Measurements from ENCODE around the gene TSC2. TPM values are rescaled to one million over a fixed set of nuclear protein-coding genes. Genes with fewer than 3 reads are reported as not detected.
"Not testable (repeated sequence)": the region's sequence is repeated elsewhere in the genome, so short reads cannot be mapped to it uniquely, and the experiment has no call there.

Gene TSC2
- total RNA-seq, 4 donors from 2014 or later = 75.4 to 507 (median 111) TPM

- Histone ChIP-seq H3K9me3 (no peaks in the 10 kb centered on the region), H3K4me3 (peak overlapping the region in 2 of 4 donors; percentile 9 to 83), H3K36me3 (peaks cover 0 to 6% (median 0%) of the 10 kb centered on the region in 3 donors), H3K4me1 (peaks cover 0 to 85% (median 50%) of the 10 kb centered on the region in 4 donors), H3K27ac (peak overlapping the region; percentile 19 to 100 (median 94)), H3K27me3 (no peaks in the 10 kb centered on the region)
- no peak for DNase-seq (ENCODE audit: low spot score in 2 of 2)
- 74 to 90% methylated on average over 7 to 10 of the region's 11 CpGs for WGBS, 2 donors
- TF ChIP-seq POLR2A (IDR thresholded peaks at IDR 0.05) (no peak), EP300 (IDR thresholded peaks at IDR 0.05) (no peak), CTCF (IDR thresholded peaks at IDR 0.05) (no peak)
Measured at GRCh38 chr16:2030036-2030435, 17.7 kb upstream of the TSC2 start.

- Histone ChIP-seq H3K27ac (peak overlapping the region in 3 of 4 donors; percentile 93 to 100 (median 94)), H3K9me3 (no peaks in the 10 kb centered on the region), H3K4me1 (peaks cover 0 to 93% (median 59%) of the 10 kb centered on the region in 4 donors), H3K27me3 (no peaks in the 10 kb centered on the region), H3K36me3 (peaks cover 0 to 6% (median 0%) of the 10 kb centered on the region in 3 donors), H3K4me3 (no peak overlapping the region)
- TF ChIP-seq CTCF (IDR thresholded peaks at IDR 0.05) = no peak
- no peak for TF ChIP-seq POLR2A (IDR thresholded peaks at IDR 0.05)
- no peak for TF ChIP-seq EP300 (IDR thresholded peaks at IDR 0.05)
- no peak for DNase-seq (ENCODE audit: low spot score in 2 of 2)
- WGBS, 2 donors = 64 to 68% methylated on average over 11 of the region's 11 CpGs
Measured at GRCh38 chr16:2031081-2031577, 16.7 kb upstream of the TSC2 start.

GRCh38 chr16:2032285-2033056 is 15.3 kb upstream of the TSC2 start:
- Histone ChIP-seq H3K4me1 (peaks cover 0 to 95% (median 67%) of the 10 kb centered on the region in 4 donors), H3K4me3 (peak overlapping the region; percentile 8 to 47 (median 41)), H3K27ac (peak overlapping the region; percentile 71 to 100 (median 94)), H3K36me3 (peaks cover 0 to 6% (median 0%) of the 10 kb centered on the region in 3 donors), H3K27me3 (no peaks in the 10 kb centered on the region), H3K9me3 (no peaks in the 10 kb centered on the region)
- DNase-seq (ENCODE audit: low spot score in 2 of 2) = no peak
- TF ChIP-seq POLR2A (IDR thresholded peaks at IDR 0.05) (peak in 1 of 2 donors; percentile 20), EP300 (IDR thresholded peaks at IDR 0.05) (peak in 1 of 2 donors; percentile 50), CTCF (IDR thresholded peaks at IDR 0.05) (no peak)
- 26 to 27% methylated on average over 8 to 14 of the region's 15 CpGs for WGBS, 2 donors

- Histone ChIP-seq H3K4me3 (peak overlapping the region; percentile 8 to 47 (median 41)), H3K4me1 (peaks cover 0 to 95% (median 69%) of the 10 kb centered on the region in 4 donors), H3K27ac (peak overlapping the region; percentile 71 to 100 (median 94)), H3K9me3 (no peaks in the 10 kb centered on the region), H3K36me3 (peaks cover 0 to 6% (median 0%) of the 10 kb centered on the region in 3 donors), H3K27me3 (no peaks in the 10 kb centered on the region)
- 5 to 23% methylated on average over 9 to 19 of the region's 37 CpGs for WGBS, 2 donors
- DNase-seq (ENCODE audit: low spot score in 2 of 2) = peak in 1 of 2 donors; percentile 38
- TF ChIP-seq POLR2A (IDR thresholded peaks at IDR 0.05) (peak; percentile 35 to 63), EP300 (IDR thresholded peaks at IDR 0.05) (peak; percentile 64 to 83), CTCF (IDR thresholded peaks at IDR 0.05) (no peak)
Measured at GRCh38 chr16:2033057-2033908, 14.5 kb upstream of the TSC2 start.

- 0 to 18% methylated on average over 1 to 17 of the region's 32 CpGs for WGBS, 2 donors
- H3K9me3 ChIP-seq; H3K27me3 ChIP-seq; H3K36me3 ChIP-seq; DNase-seq (ENCODE audit: low spot score in 2 of 2): not testable (repeated sequence)
- peaks cover 0 to 95% (median 70%) of the 10 kb centered on the region in 4 donors for H3K4me1 ChIP-seq
- H3K27ac ChIP-seq = peak overlapping the region; percentile 71 to 100 (median 94)
- peak overlapping the region; percentile 8 to 47 (median 41) for H3K4me3 ChIP-seq
Measured at GRCh38 chr16:2033909-2034695, 13.7 kb upstream of the TSC2 start.
